HCT116 (cell line): ENCODE measurements around the gene PPFIA2.

ENCODE experiments used
- POLR2A ChIP-seq: IDR thresholded peaks from 2 replicates; pipeline ENCODE4 v1.7.0; 2011; ENCODE audit warnings: borderline replicate concordance; ENCODE audit not compliant: insufficient read depth, insufficient read length; ENCODE audit errors: extremely low read depth
- POLR2AphosphoS5 ChIP-seq: IDR thresholded peaks from 2 replicates; pipeline ENCODE4 v1.6.1; 2011; ENCODE audit warnings: mild to moderate bottlenecking, low read depth, low read length, moderate library complexity
- ZBTB33 ChIP-seq: IDR thresholded peaks from 2 replicates; pipeline ENCODE4 v1.6.1; 2011; ENCODE audit warnings: mild to moderate bottlenecking, low read length, moderate library complexity; ENCODE audit not compliant: insufficient replicate concordance; ENCODE audit errors: extremely low read depth
- TF ChIP-seq, protein P1 (sequence below), 3 experiments: fragments of 200-600 bp in 1 of 3; sonication (generic) in 1 of 3; IDR thresholded peaks in 2 of 3; conservative IDR thresholded peaks in 1 of 3; 2 replicates each; pipeline ENCODE4 v1.5.1; 2012 to 2017; ENCODE audit warnings: low read depth in 2 of 3, low read length in 2 of 3, antibody characterized with exemption in 1 of 3, borderline replicate concordance in 1 of 3, control low read depth in 1 of 3, mild to moderate bottlenecking in 1 of 3, mixed read lengths in 1 of 3, mixed run types in 1 of 3, moderate library complexity in 1 of 3; ENCODE audit not compliant: insufficient read depth in 1 of 3
- TF ChIP-seq, protein P2 (sequence below): IDR thresholded peaks from 2 replicates; pipeline ENCODE4 v1.6.1; 2012; ENCODE audit warnings: low read depth

DNA sequence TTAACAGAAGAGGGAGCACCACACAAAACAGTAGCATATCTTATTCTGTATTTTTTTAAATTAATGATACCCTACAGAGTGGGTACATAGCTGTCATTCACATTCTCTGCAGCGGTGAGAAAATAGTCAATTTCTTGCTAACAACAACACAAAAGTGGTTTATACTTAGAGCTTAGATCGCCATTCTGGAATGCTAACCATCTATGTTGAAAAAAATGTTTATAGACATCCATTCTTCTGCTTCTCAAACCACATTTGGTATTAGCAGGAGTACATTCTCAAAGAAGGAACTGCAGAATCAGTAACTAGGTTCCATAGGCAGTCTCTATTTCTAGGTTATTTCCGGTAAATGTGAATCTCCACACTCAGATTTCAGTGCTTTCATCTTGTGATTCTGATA is 185.9 kb downstream of the PPFIA2 start:
- TF ChIP-seq, protein P1, sequence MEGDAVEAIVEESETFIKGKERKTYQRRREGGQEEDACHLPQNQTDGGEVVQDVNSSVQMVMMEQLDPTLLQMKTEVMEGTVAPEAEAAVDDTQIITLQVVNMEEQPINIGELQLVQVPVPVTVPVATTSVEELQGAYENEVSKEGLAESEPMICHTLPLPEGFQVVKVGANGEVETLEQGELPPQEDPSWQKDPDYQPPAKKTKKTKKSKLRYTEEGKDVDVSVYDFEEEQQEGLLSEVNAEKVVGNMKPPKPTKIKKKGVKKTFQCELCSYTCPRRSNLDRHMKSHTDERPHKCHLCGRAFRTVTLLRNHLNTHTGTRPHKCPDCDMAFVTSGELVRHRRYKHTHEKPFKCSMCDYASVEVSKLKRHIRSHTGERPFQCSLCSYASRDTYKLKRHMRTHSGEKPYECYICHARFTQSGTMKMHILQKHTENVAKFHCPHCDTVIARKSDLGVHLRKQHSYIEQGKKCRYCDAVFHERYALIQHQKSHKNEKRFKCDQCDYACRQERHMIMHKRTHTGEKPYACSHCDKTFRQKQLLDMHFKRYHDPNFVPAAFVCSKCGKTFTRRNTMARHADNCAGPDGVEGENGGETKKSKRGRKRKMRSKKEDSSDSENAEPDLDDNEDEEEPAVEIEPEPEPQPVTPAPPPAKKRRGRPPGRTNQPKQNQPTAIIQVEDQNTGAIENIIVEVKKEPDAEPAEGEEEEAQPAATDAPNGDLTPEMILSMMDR (IDR thresholded peaks at IDR 0.05 in 2 of 3, conservative IDR thresholded peaks at IDR 0.05 in 1 of 3; ENCODE audit: borderline replicate concordance in 1 of 3, insufficient read depth in 1 of 3, low read depth in 2 of 3, low read length in 2 of 3): no peak
- no peak for TF ChIP-seq POLR2AphosphoS5
- TF ChIP-seq, protein P2, sequence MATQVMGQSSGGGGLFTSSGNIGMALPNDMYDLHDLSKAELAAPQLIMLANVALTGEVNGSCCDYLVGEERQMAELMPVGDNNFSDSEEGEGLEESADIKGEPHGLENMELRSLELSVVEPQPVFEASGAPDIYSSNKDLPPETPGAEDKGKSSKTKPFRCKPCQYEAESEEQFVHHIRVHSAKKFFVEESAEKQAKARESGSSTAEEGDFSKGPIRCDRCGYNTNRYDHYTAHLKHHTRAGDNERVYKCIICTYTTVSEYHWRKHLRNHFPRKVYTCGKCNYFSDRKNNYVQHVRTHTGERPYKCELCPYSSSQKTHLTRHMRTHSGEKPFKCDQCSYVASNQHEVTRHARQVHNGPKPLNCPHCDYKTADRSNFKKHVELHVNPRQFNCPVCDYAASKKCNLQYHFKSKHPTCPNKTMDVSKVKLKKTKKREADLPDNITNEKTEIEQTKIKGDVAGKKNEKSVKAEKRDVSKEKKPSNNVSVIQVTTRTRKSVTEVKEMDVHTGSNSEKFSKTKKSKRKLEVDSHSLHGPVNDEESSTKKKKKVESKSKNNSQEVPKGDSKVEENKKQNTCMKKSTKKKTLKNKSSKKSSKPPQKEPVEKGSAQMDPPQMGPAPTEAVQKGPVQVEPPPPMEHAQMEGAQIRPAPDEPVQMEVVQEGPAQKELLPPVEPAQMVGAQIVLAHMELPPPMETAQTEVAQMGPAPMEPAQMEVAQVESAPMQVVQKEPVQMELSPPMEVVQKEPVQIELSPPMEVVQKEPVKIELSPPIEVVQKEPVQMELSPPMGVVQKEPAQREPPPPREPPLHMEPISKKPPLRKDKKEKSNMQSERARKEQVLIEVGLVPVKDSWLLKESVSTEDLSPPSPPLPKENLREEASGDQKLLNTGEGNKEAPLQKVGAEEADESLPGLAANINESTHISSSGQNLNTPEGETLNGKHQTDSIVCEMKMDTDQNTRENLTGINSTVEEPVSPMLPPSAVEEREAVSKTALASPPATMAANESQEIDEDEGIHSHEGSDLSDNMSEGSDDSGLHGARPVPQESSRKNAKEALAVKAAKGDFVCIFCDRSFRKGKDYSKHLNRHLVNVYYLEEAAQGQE: no peak
- no peak for TF ChIP-seq ZBTB33
- TF ChIP-seq POLR2A: no peak
